Dedifferentiated amniotic fluid mesenchymal stem cell (primary cell): Measurements from ENCODE around the gene SPSB1.

Experiments used
- DNase-seq: peaks from one replicate; pipeline ENCODE4 v3.0.0-alpha.2; 2016; ENCODE audit errors: extremely low spot score

SPSB1 gene

DNA sequence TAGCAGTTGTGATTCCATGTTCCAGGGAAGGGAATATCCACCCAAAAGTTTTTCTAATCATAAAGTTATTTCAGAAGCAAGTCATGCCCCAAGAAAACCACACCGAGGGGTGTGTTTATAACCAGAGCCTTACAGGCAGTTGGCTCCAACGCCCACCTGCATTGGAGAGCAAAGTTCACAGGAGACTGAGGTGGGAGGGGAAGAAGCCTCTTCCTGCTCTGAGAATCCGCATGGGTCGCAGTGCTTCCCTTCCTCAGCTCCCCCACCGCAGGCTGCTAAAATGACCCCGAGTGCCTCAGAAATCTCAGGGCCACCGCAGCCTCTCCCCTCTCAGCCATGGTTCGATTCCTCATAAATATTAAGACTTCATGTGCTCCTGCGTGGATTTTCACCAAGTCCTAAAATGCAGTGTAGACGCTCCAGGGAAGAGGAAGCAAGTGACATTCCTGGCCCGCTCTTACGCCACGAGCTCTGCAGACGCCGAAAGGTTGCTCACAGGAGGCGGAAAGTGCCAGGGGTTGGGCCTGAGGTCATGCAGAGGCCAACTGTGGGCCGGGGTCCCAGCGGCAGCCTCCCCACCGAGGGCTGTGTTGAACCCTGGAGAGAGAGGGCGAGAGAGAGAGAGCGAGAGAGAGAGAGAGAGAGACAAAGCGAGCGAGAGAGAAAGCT, 13.4 kb upstream of the SPSB1 start:
- no peak for DNase-seq

DNA sequence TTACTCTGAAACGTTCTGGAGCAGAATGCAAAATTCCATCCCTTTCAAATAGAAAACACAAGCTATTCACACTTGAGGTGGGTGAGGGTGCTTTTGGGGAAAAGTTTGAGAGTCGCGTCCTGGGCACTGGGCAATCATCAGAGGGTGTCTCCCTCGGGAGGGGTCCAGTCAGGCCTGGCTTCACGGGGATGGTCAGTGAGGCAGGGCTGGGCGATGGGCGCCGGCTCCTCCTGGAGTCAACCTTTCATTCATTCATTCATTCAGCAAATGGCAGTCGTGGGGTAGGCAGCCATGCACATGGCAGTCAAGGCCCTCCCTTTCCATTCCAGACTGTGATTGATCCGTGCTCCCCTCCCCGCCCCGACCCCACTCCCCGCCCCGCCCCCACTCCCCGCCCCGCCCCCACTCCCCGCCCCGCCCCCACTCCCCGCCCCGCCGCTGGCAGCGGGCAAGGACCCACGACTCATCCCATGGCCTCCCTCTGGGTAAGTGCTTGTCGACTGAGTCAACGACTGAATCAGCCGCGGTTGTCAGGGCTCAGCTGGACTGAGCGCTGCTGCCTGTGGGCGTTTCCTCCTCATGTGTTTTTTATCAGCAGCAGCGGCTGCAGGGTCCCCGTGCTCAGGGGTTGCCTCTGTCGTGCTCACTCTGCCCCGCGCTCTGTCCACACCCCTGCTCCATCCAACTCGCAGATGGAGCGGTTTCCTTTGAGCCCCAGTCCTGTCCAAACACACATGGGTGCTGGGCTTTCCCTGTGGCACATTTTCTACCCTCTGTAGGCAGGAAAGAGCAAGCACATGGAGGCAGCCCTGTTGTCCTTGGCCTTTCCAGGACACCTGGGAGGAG, 12.5 kb upstream of the SPSB1 start:
- peak; percentile 89 for DNase-seq

DNA sequence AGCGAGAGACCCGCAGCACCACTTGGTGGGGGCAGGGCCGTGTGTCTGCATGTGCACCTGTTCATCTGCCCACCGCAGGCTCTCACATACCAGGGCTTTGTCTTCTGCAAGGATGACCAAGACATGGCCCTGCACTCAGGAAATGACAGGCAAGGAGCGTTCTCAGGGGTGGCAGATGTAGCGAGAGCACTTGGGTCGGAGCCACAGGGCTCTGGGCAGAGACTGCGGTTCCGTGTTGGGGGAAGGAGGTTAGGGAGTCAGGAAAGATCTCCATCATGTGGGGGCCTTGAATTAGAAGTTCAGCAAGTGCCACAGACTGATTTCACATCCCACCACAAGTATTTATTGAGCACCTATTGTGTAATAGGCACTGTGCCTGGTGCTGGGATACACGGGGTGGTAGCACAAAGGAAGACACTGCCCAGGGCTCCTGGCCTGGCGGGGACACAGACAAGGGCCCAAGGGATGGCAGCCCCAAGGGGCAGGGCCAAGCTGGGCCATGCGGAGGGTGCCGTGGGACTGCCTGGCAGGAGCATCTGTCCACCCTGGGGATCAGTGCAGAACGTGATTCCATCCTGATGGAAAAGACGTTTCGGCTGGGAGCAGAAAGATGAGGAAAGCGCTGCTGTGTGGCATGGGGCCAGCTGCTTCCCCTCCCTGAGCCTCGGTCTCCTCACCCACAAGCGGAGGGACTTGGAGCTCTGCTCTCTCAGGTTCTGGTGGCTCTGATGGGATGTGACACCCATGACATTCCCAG, 11.4 kb upstream of the SPSB1 start:
- no peak for DNase-seq

DNA sequence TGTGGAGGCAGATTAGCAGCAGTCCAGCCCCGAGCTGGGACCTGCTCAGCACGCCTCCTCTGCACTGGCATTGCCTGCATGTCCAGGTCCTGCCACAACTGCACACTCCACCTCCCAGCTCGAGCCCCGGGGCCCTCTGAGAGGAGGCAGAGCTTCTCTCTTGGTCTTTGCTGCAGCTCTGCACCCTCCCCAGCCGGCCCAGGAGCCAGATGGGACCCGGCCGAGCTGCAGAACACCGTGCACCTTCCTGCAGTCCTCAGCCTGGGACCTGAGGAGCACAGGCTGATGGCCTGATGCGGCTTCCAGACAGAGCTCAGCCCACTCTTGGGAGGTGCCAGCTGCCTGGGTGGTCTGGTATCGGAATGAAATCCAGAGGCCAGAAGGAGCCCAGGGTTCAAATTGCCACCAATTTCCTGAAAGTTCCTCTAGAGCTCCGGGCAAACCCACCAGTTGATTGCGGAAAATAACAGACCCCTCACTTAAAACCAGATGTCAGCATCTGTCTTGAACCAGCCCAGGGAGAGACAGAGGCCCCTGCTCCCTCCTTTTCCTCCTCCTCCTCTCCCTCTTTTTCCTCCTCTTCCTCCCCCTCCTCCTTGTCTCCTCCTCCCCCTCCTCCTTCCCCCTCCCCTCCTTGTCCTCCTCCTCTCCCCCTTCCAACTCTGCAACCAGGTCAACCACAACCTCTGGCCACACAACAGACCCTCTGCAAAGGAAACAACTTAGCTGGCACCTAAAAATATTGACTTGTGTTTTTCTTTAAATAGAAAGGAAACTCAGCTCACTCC, 10.6 kb upstream of the SPSB1 start:
- no peak for DNase-seq

DNA sequence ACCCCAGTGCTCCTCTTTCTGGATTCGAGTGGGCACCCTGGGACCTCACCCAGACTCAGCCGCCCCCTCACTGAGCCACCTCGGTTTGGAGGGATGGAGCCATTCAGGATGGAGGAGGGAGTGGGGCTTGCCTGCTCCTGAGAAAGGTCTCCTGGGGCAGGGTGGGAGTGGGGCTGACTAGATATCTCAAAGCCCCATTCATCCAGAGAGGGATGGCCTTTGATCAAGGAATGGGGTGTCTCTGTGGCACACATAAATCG, 10.1 kb upstream of the SPSB1 start:
- DNase-seq = no peak

DNA sequence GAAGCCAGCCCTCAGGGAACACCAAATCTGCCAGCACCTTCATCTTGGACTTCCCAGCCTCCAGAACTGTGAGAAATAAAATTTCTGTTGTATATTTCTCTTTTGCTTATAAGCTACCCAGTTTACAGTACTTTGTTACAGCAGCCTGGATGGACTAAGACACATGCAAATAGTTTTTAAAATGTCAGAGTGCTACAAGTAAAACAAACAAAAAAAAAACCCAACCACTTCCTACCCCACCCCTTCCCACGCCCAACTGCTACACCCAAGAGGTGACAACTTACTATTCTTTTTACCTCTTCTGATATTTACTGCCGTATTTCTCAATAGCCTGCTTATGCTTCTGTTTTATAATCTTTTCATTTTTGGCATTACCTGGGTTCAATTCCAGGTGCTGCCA, 8.6 kb upstream of the SPSB1 start:
- DNase-seq = no peak

DNA sequence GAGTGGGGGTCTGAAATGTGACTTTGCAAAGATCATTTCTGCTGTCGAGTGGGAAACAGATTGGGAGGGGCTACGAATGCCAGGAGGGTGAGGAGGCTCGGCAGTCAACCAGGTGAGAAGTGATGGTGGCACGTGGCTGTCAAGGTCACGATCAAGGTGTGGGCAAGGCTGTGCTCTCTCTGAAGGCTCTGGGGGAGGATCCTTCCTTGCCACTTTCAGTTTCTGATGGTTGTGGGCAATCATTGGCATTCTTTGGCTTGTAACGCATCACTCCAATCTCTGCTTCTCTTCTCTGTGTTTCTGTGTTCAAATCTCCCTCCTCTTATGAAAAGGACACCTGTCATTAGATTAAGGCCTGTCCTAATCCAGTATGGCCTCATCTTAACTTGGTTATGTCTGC, 6.1 kb upstream of the SPSB1 start:
- no peak for DNase-seq

DNA sequence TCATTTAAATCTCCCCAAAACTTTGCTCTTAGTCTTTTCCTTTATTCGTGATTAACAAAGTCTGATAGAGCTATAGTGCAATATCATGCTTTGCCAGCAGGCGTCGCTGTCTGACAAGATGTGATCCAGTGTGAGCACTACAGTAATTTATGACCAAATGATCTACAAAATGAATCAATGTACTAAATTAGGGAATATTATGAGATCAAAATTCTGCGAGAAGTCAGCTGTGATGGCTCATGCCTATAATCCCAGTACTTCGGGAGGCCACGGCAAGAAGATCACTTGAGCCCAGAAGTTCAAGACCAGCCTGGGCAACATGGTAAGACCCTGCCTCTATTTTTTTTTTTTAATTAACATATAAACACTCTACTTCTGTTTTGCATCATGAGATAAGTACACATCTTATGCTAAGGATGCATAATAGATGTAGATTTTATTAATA, 3.6 kb upstream of the SPSB1 start:
- peak; percentile 39 for DNase-seq

DNA sequence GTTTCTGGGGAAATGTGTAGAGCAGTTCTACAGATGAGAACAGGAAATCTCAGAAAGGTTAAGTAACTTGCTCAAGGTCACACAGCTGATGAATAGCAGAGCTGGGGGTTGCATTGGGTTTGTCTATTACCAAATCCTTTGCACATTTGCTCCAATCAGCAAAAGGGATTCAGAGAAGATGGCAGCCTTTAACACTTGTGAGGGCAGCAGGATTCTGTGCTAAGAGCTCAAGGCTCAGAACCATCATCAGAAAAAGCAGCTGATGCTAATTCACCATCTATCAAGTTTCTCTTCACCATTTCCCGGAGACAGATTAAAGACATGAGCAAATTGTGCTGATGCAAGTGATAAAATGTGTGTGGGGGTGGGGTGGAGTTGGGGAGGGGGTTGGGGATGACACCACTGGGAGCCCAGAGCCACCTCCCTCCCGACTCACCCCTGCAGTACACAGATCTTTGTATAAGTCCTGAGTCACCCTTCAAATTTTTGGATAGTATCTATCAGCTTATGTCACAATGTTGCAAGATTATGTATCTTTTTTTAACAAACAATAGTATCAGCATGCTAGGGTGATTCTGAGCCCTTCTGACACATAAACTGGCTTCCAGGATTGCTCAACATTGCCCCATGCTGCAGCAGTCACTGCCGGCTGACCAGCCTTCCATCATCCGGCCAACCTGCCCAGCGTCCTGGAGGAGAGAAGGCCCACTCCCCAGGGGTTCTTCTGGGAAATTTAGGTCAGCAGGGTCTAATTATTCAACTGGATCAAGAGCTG, 2.8 kb upstream of the SPSB1 start:
- DNase-seq = peak; percentile 86

DNA sequence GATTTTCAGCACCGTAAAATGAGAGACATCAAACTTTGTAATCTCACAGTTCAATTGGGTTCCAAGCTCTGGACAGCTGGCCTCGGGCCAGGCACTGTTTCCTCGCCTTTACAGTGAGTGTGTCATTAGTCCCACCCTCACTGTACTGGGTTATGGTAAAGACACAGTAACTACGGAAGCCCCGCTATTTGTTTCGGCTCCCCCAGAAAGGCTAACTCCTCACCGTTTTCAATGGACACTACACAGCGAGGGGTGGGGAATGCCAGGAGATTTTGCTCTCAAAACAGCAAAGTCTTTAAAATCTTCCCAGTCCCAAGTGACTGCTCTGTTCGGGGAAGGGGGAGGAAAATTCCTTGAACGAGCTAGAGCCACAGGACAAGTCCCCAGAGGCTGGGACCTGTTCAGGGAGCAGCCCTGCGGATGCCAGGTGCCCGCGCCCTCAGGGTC, 757 bp upstream of the SPSB1 start:
- peak; percentile 41 for DNase-seq

DNA sequence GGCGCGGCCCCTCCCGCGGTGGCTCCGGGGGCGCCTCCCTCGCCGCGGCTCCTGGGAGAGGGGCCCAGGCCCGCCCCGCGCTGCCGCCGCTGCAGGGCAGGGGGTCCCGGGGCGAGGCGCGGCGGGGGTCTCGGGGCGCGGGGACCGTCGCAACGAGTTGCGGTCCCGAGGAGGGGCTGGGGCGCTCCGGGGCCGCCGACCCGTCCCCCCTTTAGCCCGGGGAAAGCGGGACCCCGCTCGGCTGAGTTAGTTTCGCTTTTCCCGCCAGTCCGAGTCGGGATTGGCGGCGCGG, 493 bp downstream of the SPSB1 start:
- DNase-seq = no peak

DNA sequence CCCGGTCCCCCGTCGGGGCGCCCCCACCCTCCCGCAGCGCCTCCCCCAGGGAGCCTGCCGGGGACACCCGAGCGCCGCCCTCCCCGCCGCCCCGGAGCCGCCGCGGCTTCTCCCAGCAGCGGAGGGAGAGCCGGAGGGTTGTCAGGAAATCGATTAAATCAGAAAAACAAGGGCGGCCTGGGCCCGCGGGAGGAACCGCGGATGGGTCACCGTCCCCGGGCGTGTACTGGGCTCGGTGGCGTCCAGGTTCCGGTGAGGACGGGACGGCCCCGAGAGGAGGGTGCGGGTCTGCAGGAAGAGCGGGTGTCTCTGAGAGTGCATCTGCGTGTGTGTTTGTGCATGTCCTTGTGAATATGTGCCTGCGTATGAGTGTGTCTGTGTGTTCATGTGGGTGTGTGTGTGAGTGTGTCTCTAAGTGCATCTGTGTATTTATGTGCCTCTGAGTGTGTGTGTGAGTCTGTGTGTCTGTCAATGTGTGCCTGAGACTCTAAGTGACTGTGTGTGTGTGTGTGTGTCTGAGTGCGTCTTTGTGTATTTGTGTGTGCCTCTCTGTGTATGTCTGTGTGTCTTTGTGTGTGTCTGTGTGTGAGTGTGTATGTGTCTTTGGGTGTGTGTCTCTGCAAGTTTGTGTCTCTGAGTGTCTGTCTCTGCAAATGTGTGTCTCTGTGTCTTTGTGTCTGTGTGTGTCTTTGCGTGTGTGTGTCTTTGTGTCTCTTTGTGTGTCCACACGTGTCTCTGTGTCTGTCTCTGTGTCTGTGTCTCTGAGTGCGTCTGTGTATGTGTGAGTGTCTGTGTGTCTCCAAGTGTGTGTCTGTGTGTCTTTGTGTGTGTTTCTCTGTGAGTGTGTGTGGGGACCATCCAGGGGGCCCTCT, 1.1 kb downstream of the SPSB1 start:
- no peak for DNase-seq

DNA sequence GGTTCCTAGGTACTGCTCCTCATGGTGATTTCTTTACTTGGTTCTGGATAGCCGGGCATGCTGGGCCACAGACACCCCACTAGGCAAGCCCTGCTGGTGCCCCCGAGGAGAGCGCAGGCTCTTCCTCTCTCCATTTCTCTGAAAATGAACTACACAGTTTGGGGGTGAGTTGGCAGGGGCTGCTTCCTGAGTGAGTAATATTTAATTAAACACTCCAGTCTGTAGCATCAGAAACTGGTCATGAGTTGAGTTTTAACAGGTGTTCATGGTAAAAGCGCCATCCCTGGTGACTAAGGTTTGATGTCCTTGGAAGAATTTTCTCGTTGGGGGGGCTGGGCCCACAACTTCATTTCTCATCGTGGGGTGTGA, 1.7 kb downstream of the SPSB1 start:
- no peak for DNase-seq

DNA sequence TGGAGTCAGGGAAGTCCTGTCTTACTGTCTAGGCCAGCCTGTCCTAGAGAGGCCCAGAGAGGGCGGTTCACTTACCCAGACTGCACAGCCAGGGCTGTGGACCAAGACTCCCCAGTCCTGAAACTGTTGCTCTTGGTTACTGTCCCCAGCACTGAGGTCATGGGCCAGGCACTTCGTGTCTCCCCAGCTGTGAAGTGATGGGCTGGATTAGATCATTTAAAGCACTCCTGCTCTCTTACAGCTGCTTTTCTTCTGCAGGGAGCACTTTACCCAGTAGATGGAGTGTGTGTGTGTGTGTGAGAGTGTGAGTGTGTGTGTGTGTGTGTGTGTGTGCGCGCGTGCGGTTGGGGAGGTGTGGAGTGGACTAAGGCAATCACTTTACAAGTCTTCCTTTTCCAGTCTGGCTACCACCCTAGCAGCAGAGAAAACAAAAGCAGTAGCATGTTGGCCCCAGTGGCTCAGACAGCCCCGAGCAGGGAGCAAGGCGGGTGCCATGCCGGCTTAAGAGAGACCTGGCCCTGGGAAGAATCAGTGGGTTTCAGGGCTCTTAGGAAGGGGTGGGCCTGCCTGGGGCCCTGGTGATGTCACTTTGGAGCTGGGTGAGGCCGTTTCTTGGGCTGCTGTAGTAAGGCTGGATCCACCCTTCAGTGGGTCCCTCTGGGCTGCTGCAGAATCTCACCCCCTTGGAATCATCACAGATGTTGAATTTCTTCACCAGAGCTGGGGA, 2.4 kb downstream of the SPSB1 start:
- DNase-seq = no peak

DNA sequence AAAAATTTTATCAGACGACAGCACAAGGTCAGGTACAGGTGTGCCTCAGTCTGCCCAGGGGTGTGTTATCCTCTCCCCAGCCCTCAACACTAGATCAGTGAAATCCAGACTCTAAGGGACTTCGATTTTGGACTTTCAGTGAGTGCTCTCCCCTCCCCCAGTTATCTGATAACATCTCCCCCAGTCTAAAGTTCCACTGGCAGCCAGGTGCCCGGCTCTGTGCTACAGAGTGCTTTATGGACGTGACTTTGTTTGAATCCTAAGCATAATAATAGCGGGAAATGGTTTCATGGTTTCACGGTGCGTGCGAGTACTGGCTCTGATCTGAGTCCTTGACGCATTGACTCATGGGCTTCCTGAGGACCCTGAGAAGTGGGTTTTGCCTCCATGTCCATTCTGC, 3.2 kb downstream of the SPSB1 start:
- DNase-seq = no peak

DNA sequence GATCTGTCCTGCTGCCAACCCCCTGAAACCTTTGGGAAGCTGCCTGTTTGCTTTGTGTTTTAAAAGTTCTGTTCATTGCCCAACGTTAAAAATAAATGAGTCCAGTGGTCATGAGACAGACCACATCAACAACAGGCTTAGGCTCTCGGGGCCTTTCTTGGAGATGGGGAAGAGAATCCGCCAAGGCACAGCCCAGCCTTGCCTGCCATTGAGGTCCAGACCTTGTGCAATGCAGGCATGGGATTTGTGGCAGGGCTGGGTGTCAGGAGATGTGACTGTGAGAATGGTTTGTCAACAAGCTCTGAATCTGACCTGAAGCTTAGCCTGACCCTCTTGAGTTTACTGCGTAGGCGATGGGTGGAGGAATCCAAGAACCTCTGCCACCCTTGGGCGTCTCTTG, 4.2 kb downstream of the SPSB1 start:
- DNase-seq = no peak

DNA sequence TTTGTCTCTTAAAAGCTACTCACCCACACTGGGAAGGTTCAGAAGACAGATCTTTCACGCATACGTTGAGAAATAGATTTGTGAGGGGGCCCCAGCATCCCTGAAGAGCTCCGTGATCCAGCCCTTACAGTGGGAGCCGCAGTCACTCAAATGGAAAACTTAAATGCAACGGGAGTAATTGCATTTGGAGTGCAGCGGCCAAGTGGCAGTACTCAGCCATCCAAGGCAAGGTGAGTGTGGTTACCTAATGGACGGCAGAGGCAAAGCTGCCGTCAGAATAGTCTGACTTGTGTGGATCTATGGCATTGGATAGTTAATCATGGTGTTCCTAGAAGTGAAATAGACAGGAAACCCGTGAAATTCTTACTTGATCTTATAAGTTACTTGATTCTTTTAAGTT, 5.1 kb downstream of the SPSB1 start:
- no peak for DNase-seq

DNA sequence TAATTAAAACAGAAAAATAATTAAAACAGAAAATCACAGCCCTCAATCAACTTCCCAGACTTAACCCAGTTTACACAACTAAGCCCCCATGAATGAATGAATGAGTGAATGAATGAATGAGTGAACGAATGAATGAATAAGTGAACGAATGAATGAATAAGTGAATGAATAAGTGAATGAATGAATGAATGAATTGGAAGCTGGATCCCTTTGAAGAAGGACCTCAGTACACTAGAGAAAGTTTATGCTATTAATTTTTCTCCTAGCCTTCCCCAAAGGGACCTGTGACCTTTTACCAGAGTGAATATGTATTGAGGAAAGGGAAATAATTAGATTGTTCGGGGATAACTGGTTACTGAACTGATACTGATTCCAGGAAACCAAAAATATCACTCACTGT, 5.6 kb downstream of the SPSB1 start:
- no peak for DNase-seq

DNA sequence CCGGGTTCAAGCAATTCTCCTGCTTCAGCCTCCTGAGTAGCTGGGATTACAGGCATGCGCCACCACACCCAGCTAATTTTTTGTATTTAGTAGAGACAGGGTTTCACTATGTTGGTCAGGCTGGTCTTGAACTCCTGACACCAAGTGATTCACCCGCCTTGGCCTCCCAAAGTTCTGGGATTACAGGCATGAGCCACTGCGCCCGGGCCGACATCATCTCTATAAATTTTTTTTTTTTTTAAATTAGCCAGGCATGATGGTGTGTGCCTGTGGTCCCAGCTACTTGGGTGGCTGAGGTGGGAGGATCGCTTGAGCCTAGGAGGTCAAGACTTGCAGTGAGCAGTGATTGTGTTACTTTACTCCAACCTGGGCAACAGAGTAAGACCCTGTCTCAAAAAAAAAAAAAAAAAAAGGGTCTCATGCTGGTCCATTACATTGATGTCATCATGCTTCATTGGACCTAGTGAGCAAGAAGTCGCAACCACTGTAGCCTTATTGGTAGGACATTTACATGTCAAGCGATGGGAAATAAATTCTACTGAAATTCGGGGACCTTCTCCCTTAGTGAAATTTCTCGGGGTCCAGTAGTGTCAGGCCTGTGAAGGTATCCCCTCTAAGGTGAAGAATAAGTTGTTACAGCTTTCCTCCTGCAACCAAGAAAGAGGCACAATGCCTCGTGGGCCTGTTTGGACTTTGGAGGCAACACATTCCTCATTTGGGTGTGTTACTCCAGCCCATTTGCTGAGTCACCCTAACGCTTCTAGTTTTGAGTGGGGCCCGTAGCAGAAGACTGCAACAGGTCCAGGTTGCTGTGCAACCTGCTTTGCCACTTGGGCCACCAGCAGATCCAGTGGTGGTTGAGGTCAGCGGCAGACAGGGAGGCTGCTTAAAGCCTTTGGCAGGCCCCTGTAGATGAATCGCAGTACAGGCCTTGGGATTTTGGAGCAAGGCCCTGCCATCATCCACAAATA, 7.2 kb downstream of the SPSB1 start:
- peak; percentile 76 for DNase-seq
